Germinal center (tissue), 1 donor: ENCODE results near the gene CYP2W1.
"Not testable (repeated sequence)": the region's sequence is repeated elsewhere in the genome, so short reads cannot be mapped to it uniquely, and the experiment has no call there.

Experiments used
- DNase-seq: peaks from one replicate; pipeline ENCODE4 v3.0.0; 2012; ENCODE audit warnings: mixed read lengths, low spot score

Gene CYP2W1, protein sequence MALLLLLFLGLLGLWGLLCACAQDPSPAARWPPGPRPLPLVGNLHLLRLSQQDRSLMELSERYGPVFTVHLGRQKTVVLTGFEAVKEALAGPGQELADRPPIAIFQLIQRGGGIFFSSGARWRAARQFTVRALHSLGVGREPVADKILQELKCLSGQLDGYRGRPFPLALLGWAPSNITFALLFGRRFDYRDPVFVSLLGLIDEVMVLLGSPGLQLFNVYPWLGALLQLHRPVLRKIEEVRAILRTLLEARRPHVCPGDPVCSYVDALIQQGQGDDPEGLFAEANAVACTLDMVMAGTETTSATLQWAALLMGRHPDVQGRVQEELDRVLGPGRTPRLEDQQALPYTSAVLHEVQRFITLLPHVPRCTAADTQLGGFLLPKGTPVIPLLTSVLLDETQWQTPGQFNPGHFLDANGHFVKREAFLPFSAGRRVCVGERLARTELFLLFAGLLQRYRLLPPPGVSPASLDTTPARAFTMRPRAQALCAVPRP

DNA sequence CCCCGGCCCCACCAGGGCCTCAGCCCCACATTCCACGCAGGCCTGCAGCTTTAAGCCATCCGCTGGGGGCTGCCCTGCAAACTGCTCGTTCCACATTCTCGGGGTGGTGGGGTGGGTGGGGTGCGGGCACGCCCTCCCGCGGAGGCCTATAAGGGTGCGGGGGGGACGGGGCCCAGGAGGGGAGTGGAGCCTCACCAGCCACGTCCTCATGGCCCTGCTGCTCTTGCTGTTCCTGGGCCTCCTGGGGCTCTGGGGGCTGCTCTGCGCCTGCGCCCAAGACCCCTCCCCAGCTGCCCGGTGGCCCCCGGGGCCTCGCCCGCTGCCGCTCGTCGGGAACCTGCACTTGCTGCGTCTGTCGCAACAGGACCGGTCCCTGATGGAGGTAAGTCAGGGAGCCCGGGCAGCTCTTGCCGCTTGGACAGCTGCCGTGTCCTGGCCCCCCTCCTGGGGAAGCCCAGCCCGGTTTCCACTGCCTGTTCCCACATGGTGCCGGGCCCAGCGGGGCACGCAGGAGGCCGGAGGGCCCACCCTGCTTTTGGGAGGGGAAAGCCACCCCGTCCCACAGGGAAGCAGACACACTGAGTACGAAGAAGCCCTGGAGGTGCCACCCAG is at the start of gene CYP2W1:
Gene CYP2W1 (plus strand): TSS at position 178 of the 612 bp plus-strand sequence. CDS start 31 bp downstream, at position 209.
- no peak for DNase-seq

DNA sequence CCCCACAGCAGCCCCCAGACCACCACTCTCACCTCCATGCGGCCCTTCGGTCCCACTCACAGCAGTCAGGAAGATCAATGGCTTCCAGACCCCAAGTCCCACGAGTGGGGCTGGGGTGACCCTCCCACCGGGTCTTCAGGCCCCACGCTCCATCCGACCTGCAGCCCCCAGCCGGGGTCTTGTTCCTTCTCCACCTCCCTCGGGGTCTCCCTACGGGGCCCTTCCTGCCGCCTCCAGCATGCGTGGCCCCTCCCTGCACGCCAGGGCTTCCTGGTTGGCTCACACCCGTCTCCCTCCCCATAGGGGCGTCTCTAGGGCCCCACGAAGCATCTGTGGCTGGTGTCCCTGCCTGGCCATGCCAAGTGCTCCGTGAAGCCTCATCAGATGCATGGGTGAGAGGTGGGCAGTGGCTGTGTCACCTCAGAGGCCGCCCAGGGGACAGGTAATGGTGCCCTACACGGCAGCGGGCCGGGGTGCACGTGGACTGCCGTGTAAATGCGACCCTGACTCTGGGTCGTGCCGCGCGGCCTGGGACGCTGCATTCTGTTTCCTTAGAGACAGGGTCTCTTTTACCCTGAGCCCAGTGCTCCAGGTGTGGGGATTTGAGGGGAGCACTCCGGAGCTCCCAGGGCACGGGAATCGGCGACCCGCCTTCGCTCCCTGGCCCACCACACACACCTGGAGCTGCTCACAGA is 48.4 kb upstream of the CYP2W1 start:
- DNase-seq, result no peak

DNA sequence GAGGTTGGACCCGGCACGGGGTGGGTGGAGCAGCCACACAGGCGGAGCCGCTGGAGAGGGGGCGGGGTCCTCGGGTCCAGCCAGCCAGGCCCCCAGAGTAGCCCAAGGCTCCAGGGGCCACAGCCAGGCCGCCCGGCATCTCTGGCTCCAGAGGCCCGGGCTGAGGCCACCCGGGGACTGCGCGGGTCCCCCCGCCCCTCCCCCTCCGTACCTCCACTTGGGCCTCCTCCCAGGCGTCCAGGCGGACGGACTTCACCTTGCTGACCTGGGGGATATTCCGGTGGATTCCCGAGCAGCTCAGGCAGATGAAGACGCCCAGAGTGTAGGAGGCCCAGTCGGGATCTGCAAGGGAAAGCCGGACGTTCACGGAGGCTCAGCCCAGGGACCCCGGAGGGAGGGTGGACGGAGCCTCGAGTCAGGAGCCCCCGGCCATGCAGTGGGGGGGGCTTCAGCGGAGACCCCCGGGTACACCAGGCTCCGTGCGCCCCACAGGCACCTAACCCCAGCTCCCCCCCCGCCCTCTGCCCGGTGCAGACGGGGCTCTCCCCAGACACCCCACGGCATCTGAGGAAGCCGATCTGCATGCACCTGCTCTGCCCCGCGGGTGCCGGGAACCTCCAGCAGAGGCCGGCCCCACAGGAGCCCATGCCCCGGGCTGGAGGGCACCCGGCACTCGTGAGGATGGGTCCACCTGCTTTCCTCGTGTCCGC is 47.7 kb upstream of the CYP2W1 start:
- no peak for DNase-seq

DNA sequence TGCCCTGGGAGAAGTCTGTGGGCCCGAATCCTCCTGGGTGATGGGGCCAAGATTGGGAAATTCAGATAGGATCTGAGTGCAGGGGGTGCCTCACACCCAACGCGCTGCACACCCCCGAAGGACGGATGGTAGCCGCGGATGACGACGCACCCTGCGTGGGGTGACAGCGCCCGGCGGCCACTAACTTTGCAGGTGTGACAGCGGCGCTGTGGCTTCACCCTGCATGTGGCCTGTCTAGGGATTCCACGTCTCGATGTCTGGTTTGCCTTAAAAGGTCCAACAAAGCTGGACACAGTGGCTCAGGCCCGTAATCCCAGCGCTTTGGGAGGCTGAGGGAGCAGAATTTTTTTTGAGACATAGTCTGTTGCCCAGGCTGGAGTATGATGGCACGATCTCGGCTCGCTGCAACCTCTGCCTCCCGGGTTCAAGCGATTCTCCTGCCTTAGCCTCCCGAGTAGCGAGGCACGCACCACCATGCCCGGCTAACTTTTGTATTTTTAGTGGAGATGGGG is 47.1 kb upstream of the CYP2W1 start:
- DNase-seq, result no peak

DNA sequence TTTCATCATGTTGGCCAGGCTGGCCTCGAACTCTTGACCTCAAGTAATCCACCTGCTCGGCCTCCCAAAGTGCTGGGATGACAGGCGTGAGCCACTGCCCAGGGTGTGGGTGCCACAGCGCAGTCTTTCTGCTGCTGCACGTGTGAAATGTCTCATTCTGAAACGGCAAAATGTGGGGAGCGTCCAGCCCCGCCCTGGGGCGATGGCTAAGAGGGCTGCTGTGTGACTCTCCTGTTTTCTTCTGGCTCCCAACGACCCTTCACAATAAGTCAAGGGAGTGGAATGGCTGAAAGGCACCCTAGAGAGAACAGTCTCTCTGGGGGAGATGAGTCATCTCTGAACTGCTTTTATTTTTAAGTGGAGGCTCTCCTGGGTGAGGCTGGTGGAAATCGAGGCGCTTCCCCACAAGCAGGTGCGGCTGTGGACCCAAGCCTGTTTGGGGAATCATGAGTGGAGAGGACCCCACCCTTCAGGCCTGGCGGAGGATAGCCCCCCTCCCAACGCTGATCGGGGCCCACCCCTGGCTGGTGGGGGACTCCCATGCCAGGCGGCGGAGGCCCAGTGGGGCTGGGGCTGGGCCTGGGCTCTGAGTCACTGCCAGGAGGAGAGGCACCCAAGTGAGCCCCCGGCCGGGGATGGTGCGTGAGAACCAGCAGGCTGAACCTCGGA is 46.5 kb upstream of the CYP2W1 start:
- DNase-seq, result no peak

DNA sequence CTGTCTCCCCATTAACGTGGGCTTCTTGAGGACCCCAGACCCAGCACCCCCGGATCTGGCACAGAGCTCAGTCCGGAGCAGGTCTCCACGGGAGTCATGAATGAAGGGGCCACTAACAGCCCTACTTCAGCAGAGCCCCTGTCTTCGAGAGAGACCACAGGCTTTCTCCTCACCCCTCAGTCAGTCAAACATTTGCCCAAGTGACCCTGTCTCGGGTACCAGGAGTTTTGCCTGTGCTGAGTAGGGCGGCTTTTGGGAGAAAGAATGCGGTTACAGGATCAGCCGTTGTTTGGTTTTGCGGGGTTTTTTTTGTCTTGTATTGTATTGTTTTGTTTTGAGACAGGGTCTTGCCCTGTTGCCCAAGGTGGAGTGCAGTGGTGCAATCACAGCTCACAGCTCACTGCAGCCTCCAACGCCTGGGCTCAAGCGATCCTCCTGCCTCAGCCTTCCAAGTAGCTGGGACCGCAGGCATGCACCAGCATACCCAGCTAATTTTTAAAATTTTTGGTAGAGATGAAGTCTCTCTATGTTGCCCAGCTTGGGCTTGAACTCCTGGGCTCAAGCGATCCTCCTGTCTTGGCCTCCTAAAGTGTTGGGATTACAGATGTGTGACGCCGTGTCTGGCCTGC is 45.0 kb upstream of the CYP2W1 start:
- no peak for DNase-seq

DNA sequence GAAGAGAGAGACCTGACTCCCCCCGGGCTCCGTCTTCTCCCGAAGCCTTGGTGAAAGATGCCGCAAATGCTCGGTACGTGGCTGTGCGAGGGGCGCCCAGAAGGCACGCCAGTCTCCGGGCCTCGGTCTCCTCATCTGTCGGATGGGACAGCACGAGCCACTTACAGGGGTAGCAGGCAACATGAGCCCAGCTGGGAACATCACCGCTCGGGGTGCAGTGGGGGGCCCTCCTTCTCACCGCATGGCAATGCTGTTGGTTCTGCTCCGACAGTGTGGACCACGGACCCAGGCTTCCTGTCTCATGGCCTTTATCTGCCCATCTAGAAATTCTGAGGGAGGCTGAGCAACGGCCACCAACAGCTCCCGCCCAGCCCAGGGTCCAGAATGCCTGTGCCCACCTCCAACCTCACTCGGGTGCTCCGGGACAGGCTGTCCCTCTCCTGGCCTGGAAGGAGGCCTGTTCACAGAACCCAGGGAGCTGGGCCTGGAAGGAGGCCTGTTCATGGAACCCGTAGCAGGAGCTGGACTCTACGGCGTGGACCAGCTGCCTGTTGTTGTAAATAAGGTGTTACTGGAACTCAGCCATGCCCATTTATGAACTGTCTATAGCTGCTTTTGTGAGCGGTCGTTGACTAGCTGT is 44.3 kb upstream of the CYP2W1 start:
- DNase-seq, result no peak

DNA sequence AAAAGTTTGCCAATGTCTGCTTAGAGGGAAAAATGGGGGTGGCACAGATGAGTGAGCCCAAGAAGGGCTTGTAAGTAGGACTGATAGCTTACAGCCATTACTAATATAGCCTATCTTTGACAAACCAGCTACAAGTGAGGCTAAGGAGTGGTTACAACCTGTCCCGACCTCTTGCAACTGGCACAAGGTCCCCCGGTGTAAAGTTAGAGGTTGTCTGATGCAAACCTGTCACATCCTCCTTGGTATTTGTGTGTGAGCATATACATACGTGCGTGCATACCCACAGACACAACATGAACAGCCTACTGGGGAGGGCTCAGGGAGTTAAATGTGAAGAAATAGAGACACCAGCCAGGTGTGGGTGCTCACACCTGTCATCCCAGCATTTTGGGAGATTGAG is 43.1 kb upstream of the CYP2W1 start:
- DNase-seq, result no peak

DNA sequence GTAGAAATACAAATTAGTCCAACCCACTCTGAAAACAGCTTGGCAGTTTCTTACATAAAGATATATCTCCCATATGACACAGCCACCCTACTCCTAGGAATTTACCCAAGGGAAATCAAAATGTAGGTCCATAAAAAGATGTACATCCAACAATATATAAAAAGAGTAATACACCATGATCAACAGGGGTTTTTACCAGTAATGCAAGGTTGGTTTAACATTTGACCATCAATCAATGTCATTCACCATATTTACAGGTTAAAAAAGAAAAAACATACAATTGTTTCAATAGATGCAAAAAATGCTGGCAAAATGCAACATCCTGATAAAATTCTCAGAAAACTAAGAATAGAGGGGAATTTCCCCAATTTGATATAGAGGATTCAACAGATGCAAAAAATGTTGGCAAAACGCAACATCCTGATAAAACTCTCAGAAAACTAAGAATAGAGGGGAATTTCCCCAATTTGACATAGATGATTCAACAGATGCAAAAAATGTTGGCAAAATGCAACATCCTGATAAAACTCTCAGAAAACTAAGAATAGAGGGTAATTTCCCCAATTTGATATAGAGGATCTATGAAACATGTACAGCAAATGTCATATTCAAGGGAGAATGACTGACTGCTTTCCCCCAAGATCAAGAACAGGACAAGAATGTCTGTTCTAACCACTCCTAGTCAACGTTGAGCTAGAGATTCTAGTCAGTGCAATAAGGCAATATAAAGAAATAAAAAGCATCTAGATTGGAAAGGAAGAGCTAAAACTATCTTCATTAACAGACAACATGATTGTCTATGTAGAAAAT is 42.2 kb upstream of the CYP2W1 start:
- DNase-seq, result no peak

DNA sequence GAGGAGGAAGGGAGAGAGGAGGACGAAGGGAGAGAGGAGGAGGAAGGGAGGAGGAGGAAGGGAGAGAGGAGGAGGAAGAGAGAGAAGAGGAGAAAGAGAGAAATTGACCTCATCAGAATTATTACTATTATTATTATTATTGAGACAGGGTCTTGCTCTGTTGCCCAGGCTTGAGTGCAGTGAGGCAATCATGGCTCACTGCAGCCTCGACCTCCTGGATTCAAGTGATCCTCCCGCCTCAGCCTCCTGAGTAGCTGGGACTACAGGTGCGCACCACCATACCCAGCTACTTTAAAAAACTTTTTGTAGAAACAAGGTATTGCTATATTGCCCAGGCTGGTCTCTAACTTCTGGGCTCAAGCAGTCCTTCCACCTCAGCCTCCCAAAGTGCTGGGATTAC is 39.2 kb upstream of the CYP2W1 start:
- DNase-seq, result not testable (repeated sequence)

DNA sequence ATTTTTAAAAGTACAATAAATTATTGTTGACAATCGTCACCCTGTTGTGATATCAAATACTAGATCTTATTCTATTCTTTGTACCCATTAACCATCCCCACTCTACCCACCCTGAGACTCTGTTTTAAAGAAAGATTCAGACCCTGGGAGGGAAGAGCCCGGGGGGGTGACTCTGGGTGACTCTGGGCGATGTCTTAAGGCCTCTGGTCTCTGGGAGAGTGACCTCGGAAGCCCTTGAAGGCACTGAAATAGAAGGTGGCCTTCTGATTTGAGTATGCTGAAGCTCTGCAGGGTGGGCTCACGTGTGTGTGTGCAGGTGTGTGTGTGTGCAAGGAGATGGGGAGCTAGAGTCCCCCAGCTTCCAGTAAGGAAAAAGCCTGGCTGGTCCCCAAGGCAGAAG is 38.2 kb upstream of the CYP2W1 start:
- no peak for DNase-seq

DNA sequence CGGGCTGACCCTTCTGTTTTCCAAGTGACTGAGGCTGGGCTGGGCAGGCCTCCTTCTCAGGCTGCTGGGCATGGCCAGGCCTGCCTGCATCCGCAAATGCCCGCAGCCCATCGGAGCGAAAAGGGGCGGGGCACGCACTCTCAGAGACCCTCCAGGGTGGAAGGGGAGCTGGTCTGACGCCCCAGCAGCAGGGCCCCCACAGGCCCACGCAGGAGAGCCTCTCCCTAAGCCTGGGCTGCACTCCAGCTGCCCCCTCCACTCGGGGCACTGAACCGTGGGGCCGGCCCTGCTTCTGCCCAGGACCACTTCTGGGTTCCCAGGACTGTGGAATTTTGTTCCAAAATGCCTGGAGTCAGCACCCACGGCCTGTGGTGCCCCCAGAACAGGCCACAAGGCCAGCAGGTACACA is 37.8 kb upstream of the CYP2W1 start:
- DNase-seq, result no peak

DNA sequence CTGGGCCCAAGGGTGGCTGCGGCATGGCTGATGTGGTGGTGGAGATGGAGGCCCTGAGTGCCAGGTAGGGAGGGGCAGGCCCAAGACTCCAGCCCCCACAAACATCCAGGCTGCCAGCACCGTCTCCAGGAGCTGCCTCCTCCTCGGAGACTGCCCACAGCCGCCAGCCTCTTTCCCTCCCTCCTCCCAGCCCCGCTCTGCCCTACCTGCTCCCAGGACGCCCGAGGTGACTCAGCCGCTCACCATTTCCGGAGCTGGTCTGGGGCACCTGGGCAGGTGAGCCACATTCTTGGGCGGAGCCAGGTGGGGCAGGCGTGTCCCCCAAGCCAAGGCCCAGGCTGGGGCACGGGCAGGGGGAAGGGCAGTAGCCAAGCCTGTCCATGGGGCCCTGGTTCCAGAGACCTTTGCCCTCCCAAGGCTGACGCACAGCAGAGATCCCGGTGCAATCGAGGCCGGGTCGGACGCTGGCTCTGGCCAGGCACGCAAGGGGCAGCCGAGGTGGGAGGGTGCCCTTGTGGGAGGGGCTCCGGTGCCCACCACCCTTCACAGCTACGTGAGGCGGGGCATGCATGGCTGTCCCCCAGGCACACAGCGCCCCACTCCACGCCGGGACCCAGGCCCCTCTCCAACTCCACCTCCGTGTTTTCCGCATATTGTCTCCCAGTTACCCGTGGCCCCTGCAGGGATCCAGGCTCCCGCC is 37.3 kb upstream of the CYP2W1 start:
- DNase-seq, result no peak

DNA sequence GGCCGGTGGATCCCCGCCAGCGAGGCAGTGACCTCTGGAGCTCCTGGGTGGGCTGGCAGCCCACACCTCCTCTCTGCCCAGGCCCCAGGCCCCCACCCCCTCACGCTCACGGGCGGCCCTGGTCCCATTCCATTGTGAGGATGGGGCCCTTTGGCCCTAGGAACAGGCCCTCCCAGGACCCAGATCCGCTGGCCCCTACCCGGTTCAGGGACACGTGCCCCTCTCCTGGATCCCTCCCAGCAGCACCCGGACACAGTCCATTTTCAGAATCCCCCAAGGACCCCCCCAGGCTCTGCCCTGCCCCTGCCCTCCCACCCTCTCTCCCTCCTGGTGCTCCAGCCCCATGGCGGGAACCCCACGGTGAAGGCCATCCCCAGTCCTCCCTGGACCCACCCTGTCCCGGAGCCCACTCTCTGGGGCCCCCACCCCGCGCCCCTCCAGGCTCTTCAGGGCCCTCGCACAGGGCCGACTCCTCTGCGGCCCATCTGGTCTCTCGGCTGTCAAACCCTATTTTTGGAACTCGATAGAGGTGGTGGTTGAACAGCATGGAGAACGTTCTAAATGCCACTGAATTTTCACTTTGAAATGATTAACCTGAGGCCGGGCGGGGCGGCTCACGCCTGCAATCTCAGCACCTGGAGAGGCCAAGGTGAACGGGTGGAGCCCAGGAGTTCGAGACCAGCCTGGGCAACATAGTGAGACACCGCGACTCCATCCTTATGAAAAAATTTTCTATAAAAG is 36.6 kb upstream of the CYP2W1 start:
- no peak for DNase-seq

DNA sequence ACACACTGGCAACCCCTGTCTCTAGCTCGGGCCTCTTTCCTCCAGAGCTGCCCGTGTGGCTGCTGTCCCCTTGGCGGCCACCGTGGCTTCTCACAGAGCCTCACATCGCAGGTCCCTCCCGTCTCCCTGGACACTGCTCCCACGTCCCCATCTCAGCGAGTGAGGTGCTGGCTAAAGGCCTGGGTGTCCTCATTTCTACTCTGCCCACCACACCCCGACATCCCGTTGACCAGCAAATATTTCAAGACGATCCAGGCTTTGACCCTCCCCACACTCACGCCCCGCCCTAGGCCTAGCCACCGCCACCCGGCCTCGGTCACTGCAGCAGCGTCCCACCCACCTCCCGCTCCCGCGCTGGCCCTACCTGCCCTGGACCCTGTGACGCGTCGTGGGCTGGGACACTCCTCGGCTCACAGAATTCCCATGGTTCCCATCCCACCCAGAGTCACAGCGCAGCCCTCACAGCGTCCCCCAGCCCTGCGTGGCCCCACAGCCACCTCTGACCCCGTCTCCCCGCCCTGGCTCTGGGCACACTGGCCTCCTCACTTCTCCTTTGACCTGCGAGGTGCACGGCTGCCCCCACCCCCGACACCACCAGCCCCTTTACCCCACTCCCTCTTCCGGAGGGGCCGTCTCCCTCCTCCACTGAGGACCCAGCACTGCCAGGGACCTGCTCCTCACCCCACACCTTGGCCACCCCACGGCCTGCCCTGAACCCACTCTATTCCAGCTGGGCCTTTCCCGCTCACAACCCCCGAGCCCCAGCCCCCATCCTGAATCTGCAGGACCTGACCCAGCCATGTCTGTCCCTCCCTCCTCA is 35.4 kb upstream of the CYP2W1 start:
- no peak for DNase-seq

DNA sequence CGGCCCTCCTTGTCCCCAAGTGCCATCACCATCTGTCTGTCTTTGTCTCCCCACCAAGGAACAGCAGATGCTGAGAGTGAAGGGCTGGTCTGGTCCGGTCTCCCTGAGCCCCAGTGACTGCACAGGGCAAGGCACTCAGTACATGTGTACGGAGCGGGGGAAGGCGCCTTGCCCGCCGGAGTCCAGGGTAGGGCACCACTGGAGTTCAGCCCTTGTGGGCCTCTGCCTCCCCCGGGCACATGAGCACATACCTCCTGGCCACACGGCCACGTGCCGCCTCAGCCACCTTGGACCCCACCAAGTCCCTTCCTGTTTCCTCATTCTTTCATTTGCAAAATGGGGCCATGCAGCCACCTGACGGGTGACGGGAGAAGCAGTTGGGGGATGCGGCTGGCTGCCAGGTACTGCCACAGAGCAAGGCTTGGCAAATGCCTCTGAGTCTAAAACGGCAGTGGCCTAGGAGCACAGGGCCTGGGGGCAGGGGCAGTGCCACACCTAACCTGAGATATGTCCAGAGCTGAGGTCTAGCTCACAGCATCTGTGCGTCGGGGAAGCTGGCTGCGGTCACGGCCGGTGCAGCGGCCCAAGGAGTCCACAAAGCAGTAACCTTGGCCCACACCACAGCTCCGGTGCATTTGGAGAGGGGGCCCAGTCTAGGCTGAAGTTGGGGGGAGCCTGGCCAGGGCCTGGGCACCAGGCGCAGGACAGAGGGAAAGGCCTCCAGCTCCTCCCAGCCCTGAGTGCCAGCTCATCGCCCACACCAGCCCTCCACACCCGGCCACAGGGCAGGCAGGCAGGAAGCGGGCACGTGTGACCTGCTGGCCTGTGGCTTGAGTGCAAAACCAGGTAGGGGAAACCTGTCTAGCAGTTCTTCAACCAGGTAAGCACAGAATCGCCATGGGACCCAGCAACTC is 33.7 kb upstream of the CYP2W1 start:
- DNase-seq, result no peak
